GM21423 (cell line): ENCODE data around the gene SYT2.
"Not testable (repeated sequence)": the region's sequence is repeated elsewhere in the genome, so short reads cannot be mapped to it uniquely, and the experiment has no call there.

Source experiments
- ATAC-seq: cut with Tn5 transposase; IDR thresholded peaks from one replicate; pipeline ENCODE4 v1.9.1; 2021; ENCODE audit warnings: mild to moderate bottlenecking, moderate library complexity; ENCODE audit not compliant: unreplicated experiment

SYT2 gene

GRCh38 chr1:202644219-202645096 is 65.8 kb downstream of the SYT2 start:
- no peak for ATAC-seq

GRCh38 chr1:202643397-202644218 is 66.6 kb downstream of the SYT2 start:
- no peak for ATAC-seq

- no peak for ATAC-seq
Observed at GRCh38 chr1:202642619-202643291, 67.5 kb downstream of the SYT2 start.

GRCh38 chr1:202642212-202642611 is 68.0 kb downstream of the SYT2 start:
- ATAC-seq: no peak

- no peak for ATAC-seq
Observed at GRCh38 chr1:202639500-202639899, 70.8 kb downstream of the SYT2 start.

- ATAC-seq: not testable (repeated sequence)
Observed at GRCh38 chr1:202638701-202639305, 71.5 kb downstream of the SYT2 start.

GRCh38 chr1:202638019-202638700 is 72.1 kb downstream of the SYT2 start:
- ATAC-seq: no peak

GRCh38 chr1:202637321-202638018 is 72.8 kb downstream of the SYT2 start:
- not testable (repeated sequence) for ATAC-seq

- ATAC-seq: not testable (repeated sequence)
Observed at GRCh38 chr1:202636171-202636570, 74.1 kb downstream of the SYT2 start.

GRCh38 chr1:202632241-202632640 is 78.0 kb downstream of the SYT2 start:
- no peak for ATAC-seq

DNA sequence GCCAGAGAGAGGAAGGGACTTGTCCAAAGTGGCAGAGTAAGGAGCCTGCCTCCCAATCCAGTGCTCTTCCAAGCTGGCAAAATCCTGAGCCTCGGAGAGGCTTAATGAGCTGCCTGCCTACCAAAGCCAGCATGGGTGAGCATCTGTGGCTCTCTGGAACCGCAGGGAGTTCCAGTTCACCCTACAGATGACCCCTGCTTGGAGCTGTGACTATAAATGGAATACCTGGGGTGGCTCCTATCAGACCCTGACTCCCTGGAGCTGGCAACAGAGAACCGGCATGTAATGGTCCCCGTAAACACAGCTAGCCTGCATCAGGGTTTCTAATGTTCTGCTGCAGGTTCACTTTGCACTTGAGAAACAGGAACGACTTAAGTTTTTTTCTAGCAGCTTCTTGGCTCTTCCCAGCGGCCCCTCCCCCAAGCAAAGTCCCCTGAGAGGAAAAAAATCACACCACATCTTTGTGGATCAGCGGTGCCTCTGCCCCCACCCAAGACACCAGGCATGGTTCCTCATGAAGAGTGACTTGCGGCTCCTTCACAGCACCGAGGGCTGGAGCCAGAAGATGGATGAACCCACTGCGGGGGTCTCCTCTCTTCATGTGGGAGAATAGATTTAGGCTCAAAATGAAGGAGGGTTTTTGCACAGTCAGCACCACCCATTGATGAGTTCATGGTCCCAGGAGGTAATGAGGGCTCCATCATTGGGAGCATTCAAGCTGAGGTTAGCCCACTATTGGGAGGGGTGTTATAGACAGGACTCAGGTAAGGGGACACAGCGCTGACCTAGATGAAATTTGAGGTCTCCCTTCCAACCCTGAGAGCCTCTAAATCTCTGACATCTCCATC is 79.0 kb downstream of the SYT2 start:
- ATAC-seq: no peak

DNA sequence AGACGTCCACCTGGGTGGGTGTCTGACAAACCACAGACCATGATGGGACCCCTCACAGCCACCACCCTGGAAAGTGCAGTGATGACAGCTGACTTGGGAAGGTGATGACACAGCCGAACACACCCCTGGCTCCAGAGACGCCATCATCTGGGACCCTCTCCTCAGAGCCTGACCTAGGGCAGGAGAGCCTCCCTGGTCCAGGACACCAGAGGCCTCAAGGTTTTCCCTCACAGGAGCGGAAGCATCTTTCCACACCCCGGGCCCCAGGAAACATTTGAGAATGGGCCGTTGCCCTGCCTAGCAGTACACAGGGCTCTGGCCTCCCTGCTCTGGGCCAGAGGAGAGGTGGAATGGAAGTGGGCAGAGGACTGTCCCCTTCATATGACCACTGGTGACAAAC is 79.7 kb downstream of the SYT2 start:
- no peak for ATAC-seq

- ATAC-seq: not testable (repeated sequence)
Observed at GRCh38 chr1:202630096-202630495, 80.2 kb downstream of the SYT2 start.

DNA sequence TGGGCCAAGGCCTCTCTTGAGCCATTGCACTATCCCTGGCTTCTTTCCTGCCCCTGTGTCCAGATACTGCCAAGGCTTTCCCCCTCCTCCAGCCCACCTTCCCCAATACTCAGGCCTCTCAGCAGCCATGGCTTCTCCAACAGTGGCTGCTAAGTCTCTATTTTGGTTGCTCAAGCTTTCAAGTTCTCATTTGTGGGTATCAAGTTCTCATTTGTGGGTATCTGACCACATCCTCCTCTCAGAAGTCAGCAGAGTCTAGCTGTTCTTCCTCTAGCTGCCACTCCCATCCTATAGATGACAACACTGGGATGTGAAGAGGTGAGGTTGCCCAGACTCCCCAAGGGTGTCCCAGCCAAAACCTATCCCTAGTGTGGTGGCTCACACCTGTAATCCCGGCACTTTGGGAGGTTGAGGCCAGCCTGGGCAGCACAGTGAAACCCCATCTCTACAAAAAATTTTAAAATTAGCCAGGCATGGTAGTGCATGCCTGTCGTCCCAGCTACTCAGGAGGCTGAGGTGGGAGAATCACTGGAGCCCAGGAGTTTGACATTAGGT is 80.9 kb downstream of the SYT2 start:
- ATAC-seq: peak; percentile 83

DNA sequence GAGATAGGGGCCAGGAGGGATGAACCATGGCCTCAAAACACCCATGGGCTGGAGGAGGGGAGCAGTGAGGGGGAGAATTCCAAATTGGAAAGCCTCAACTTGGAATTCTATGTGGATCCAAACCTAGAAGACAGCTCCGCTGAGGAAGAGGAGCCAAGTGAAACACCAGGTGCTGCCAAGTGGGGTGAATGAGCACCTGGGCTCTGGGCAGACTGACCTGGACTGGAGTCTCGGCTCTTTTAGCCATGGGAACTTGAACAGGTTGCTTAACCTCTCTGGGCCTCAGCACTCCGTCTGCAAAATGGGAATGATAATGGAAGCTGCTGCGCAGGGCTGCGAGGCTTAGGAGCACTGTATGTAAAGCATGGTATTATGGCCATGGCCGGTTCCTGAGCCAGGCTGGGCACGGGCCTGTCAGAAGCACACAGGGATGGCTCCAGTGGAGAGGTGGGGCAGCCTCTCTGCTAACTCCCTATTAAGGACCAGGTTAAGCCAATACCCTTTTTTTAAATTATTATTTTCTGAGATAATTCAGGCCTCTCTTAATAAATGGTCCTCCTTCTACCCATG is 81.5 kb downstream of the SYT2 start:
- ATAC-seq: no peak

DNA sequence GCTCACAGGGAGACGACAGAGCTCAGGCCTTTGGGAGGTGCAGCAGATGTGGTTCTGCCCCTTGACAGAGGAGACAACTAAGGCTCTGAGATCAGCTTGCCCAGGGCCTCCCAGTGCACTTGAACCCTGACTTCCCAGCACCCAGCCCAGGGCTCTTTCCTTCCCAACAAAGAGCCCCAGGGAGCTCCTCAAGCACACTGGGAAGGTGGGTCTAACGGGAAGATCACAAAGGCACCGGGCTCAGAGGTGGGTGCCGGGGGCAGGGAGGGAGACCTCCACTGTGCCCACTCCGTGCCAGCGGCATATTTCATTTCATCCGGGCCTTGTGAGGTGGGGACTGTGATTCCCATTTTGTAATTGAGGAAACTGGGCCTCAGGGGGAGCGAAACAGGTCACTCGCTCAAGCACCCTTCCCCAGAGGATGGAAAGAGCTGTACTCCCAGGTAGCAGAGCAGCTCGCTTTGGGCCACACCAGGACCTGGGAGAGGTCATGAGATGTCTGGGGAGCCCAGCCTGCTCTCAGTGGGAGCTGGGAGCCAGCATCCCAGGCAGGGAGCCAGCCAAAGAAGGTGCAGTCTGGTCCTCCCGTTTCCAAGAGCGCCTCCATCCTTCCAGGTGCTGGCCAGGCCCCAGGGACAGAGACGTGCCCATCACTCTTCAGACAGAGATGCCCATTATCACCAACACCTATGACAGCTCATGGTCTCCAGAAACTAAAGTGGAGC is 82.3 kb downstream of the SYT2 start:
- ATAC-seq: no peak

GRCh38 chr1:202627036-202627435 is 83.2 kb downstream of the SYT2 start:
- not testable (repeated sequence) for ATAC-seq
